Measurements from ENCODE around the gene CCL18. TPM values are rescaled to one million over a fixed set of nuclear protein-coding genes. Genes with fewer than 3 reads are reported as not detected.

Gene CCL18
- total and polyA plus RNA-seq, 2 donors (not counting 3 experiments of a cell fraction or from before 2014, with no cell fraction given) = not detected

- DNase-seq (ENCODE audit: low read depth, low spot score) (no peak), FAIRE-seq (no peak)
- Histone ChIP-seq H4K20me1 (replicated peaks; ENCODE audit: control insufficient read depth, extremely low read depth, insufficient read depth, low read length) (no peaks in the 10 kb centered on the region), H3K4me3 (replicated peaks in 1 of 3; ENCODE audit: insufficient read depth in 1 of 3, low read depth in 1 of 3, low read length in 3 of 3) (no peak overlapping the region), H3K79me2 (ENCODE audit: control insufficient read depth, insufficient read depth, low read length) (no peaks in the 10 kb centered on the region), H3K9me3 (replicated peaks; ENCODE audit: control insufficient read depth, insufficient read depth, low read length) (no peaks in the 10 kb centered on the region), H3K27me3 (ENCODE audit: control insufficient read depth in 2 of 2, insufficient read depth in 2 of 2, low read length in 2 of 2) (peaks cover 8 to 9% of the 10 kb centered on the region in 2 experiments), H3K36me3 (ENCODE audit: control insufficient read depth in 2 of 2, extremely low read depth in 1 of 2, insufficient read depth in 2 of 2, low read length in 2 of 2) (no peaks in the 10 kb centered on the region), H3K9ac (replicated peaks; ENCODE audit: extremely low read depth, insufficient read depth, low read length) (no peak overlapping the region), H3K27ac (ENCODE audit: insufficient read depth, low read depth, low read length) (no peak overlapping the region), H3K9me1 (replicated peaks; ENCODE audit: control insufficient read depth, extremely low read depth, insufficient read depth, low read length) (no peaks in the 10 kb centered on the region), H2AFZ (ENCODE audit: low read depth, low read length) (no peak overlapping the region), H3K4me2 (ENCODE audit: insufficient read depth, low read length) (no peak overlapping the region), H3K4me1 (ENCODE audit: control insufficient read depth, extremely low read depth, insufficient read depth, low read length) (no peaks in the 10 kb centered on the region)
- dilution Hi-C loops (cut with MboI; ENCODE audit: extremely low pct_ligation_motif_present, low sequenced_read_pairs) (no loop called here), intact Hi-C loops (cut with micrococcal nuclease) (no loop called here)
- CTCF ChIA-PET = interaction anchor here (2.5 kb wide), 1 partner anchor 17 kb away, joined by 8 read pairs; no protein-coding TSS in a partner anchor
- no TSS peak for BruUV-seq (replicated peaks)
- TF ChIP-seq, protein P1, sequence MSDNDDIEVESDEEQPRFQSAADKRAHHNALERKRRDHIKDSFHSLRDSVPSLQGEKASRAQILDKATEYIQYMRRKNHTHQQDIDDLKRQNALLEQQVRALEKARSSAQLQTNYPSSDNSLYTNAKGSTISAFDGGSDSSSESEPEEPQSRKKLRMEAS (IDR thresholded peaks at IDR 0.05; ENCODE audit: insufficient read depth, insufficient read length) = no peak
- TF ChIP-seq MYC (IDR thresholded peaks at IDR 0.05; ENCODE audit: low read depth, low read length) (no peak), FOS (IDR thresholded peaks at IDR 0.05; ENCODE audit: borderline replicate concordance, insufficient read depth, low read length) (no peak), POLR2A (IDR thresholded peaks at IDR 0.05; ENCODE audit: low read depth, low read length) (no peak), CTCF (IDR thresholded peaks at IDR 0.05; ENCODE audit: extremely low read depth in 1 of 2, insufficient read depth in 1 of 2, low read depth in 1 of 2, low read length in 2 of 2) (no peak), EZH2 (IDR thresholded peaks at IDR 0.05; ENCODE audit: borderline replicate concordance, low read depth, low read length, severe bottlenecking) (no peak), POLR2AphosphoS5 (IDR thresholded peaks at IDR 0.05; ENCODE audit: insufficient read depth, low read depth, low read length) (no peak), JUN (IDR thresholded peaks at IDR 0.05; ENCODE audit: borderline replicate concordance, insufficient read depth, insufficient read length, low read depth) (no peak)
- POLR2A ChIA-PET = no interaction called here
Measured at GRCh38 chr17:36089339-36089865, 25.3 kb downstream of the CCL18 start.
